Adrenal gland (tissue), 12 donors: ENCODE measurements around the gene MRPS25. TPM values are rescaled to one million over a fixed set of nuclear protein-coding genes. Genes with fewer than 3 reads are reported as not detected.

Source experiments
- DNase-seq, 7 donors: peaks; one replicate each; pipeline ENCODE4 v3.0.0-alpha.2; 2019 to 2020
- H3K27ac ChIP-seq, 5 donors: fragments of 200-600 bp; sonication (generic) in 4 of 5; 1 replicate in 3 of 5; 2 replicates in 2 of 5; pipeline versions ENCODE4 v1.5.1 to v1.8.0; 2016 to 2020; ENCODE audit warnings: mild to moderate bottlenecking in 1 of 5
- H3K27me3 ChIP-seq: fragments of 200-600 bp; 2 replicates; pipeline ENCODE4 v1.8.0; 2021
- H3K36me3 ChIP-seq, 2 donors: fragments of 200-600 bp; replicated peaks in 1 of 2; 1 replicate in 1 of 2; 2 replicates in 1 of 2; pipeline versions ENCODE4 v1.5.1 to v1.8.0; 2018 to 2022
- H3K4me1 ChIP-seq, 2 donors: fragments of 200-600 bp; replicated peaks in 1 of 2; 1 replicate in 1 of 2; 2 replicates in 1 of 2; pipeline versions ENCODE4 v1.5.1 to v1.8.0; 2018 to 2021
- H3K4me3 ChIP-seq, 4 donors: fragments of 200-600 bp; sonication (generic) in 3 of 4; one replicate each; pipeline ENCODE4 v1.5.1; 2016 to 2018
- H3K9me3 ChIP-seq, 3 donors: fragments of 200-600 bp; sonication (generic) in 1 of 3; replicated peaks in 1 of 3; 1 replicate in 2 of 3; 2 replicates in 1 of 3; pipeline versions ENCODE4 v1.5.1 to v1.8.0; 2016 to 2021
- CTCF ChIP-seq, 6 experiments: fragments of 450-650 bp in 4 of 6; fragments of 200-600 bp in 2 of 6; sonication (generic) in 1 of 6; IDR thresholded peaks; 1 replicate in 5 of 6; 2 replicates in 1 of 6; pipeline versions ENCODE4 v1.5.1 to v1.8.0; 2016 to 2021; ENCODE audit warnings: antibody characterized with exemption in 6 of 6, mild to moderate bottlenecking in 2 of 6, moderate library complexity in 1 of 6
- POLR2A ChIP-seq, 2 donors: fragments of 450-650 bp; IDR thresholded peaks; one replicate each; pipeline ENCODE4 v1.6.1; 2017; ENCODE audit warnings: antibody characterized with exemption in 2 of 2, mild to moderate bottlenecking in 2 of 2, moderate library complexity in 1 of 2
- WGBS, 4 donors: extraction: QIAGEN DNeasy Blood & Tissue Kit in 2 of 4; methylation state at CpG; one replicate each; pipeline versions ENCODE4 v1.1.5 to v1.1.7; 2013 to 2017; 5-methylcytosine and 5-hydroxymethylcytosine counted together
- intact Hi-C, 2 donors: fragments of 100-400 bp; cut with DNase I; formaldehyde crosslinking; loops; one replicate each; pipeline versions ENCODE4 v1.14.1 to v1.15.0; 2022 to 2023
- polyA plus RNA-seq, 3 donors: library from polyadenylated mRNA; stranded (reverse); fragments of 200-250 nt in 2 of 3; fragments of 350-450 nt in 1 of 3; fragmentation: Illumina TruSeq in 1 of 3; extraction: RNeasy Lipid Tissue Mini Kit (QIAGEN cat#74804) in 1 of 3; gene quantifications; one replicate each; pipeline ENCODE4 v1.2.3, GENCODE V29; 2013 to 2014
- total RNA-seq, 9 donors: library from RNA; depleted of rRNA in 4 of 9; stranded (reverse); fragments of >200 nt in 4 of 9; fragments of 120-200 nt in 1 of 9; fragmentation: NEBNext Ultra II Directional in 1 of 9; extraction: Animal tissue kit (Norgen Biotek cat#: 25700) in 1 of 9; gene quantifications; one replicate each; pipeline versions ENCODE4 v1.1.0 to v1.2.4, GENCODE V29; 2013 to 2023
- donor health status: healthy with polysubstance abuse.
- donor health status: Bipolar disorder and iron deficiency.
- donor health status: DM: yes; HTN: yes; CAD: no.
- donor health status: DM: no; HTN: no; CAD: no.
- donor health status: DM: no; HTN: no; CAD: no.
- donor health status: DM: yes; HTN: yes; CAD: no.

MRPS25 gene
- total and polyA plus RNA-seq, 12 donors: 12.9 to 145 (median 46.0) TPM

DNA sequence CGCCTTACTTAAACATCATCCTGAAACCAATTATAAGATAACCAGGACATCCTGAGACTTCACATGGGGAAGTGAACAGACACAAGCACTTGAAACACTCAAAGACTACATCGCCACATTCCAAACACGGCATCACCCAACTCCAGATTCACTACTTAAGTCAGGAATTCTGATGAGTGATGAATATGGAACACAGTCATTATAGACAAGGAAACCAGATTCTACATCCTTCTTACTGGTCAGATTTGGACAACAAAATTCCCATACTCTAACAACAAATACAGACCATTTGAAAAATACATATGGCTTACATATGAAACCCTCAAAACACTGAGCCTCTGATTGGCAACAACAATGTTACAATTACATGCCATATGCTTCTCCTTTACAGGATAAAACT, 46.9 kb upstream of the MRPS25 start:
- Histone ChIP-seq H3K4me3 (no peak overlapping the region), H3K9me3 (no peaks in the 10 kb centered on the region), H3K27ac (no peak overlapping the region), H3K36me3 (no peaks in the 10 kb centered on the region), H3K27me3 (no peaks in the 10 kb centered on the region), H3K4me1 (peaks cover 0 to 8% of the 10 kb centered on the region in 2 donors)
- DNase-seq: no peak
- intact Hi-C loops: loop anchor here in 1 of 2 donors (10.0 kb wide), 1 partner anchor 63 kb away; no protein-coding TSS in a partner anchor
- 77 to 90% (median 82%) methylated on average over 3 of the region's 3 CpGs for WGBS, 4 donors
- TF ChIP-seq CTCF (IDR thresholded peaks at IDR 0.05): no peak
- TF ChIP-seq POLR2A (IDR thresholded peaks at IDR 0.05): no peak

DNA sequence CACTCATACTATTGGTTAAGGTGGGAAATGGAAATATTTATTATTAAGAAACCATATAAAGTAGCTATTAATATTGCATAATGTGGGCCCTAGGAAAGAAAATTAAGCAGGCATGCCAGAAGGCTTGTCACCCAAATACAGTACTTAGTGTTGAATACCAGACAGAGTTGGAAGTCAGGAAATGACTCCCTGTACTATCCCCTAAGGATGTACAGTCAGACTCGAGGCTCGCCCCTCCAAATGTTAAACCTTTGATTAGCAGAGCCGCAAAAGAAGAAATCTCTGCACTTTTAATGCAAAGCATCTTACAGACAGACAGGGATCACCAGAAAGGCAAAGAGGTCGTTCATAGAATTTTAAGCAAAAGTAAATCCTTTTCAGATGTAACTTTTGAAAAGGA, 45.1 kb upstream of the MRPS25 start:
- peaks cover 0 to 8% of the 10 kb centered on the region in 2 donors for H3K4me1 ChIP-seq
- WGBS, 4 donors: 78 to 87% (median 82%) methylated on average over 4 of the region's 4 CpGs
- no peak overlapping the region for H3K27ac ChIP-seq
- DNase-seq: no peak
- intact Hi-C loops: loop anchor here in 1 of 2 donors (10.0 kb wide), 1 partner anchor 65 kb away; no protein-coding TSS in a partner anchor
- H3K36me3 ChIP-seq: no peaks in the 10 kb centered on the region
- no peaks in the 10 kb centered on the region for H3K9me3 ChIP-seq
- H3K4me3 ChIP-seq: no peak overlapping the region
- no peak for TF ChIP-seq POLR2A (IDR thresholded peaks at IDR 0.05)
- TF ChIP-seq CTCF (IDR thresholded peaks at IDR 0.05): no peak
- no peaks in the 10 kb centered on the region for H3K27me3 ChIP-seq

DNA sequence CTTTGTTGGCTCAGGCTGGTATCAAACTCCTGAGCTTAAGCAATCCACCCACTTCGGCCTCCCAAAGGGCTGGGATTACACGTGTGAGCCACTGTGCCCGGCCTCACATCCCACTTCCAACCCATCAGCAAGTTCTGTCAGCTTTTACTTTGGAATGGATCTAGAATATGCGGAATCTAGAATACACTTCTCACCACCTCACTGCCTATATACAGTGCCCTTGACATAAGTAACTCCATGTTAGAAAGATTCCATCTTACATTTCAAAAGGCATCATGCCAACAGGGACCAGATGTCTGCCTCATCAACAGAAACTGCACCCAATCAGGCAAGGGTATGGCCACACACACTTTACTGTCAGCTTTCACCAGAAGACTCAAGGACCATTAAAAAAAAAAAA, 43.8 kb upstream of the MRPS25 start:
- WGBS, 4 donors: 74 to 92% (median 89%) methylated on average over 4 of the region's 4 CpGs
- Histone ChIP-seq H3K9me3 (no peaks in the 10 kb centered on the region), H3K27me3 (no peaks in the 10 kb centered on the region), H3K27ac (no peak overlapping the region), H3K36me3 (no peaks in the 10 kb centered on the region), H3K4me3 (no peak overlapping the region), H3K4me1 (peaks cover 0 to 8% of the 10 kb centered on the region in 2 donors)
- intact Hi-C loops: loop anchor here in 1 of 2 donors (10.0 kb wide), 1 partner anchor 296 kb away; no protein-coding TSS in a partner anchor
- no peak for DNase-seq
- no peak for TF ChIP-seq POLR2A (IDR thresholded peaks at IDR 0.05)
- TF ChIP-seq CTCF (IDR thresholded peaks at IDR 0.05): no peak

DNA sequence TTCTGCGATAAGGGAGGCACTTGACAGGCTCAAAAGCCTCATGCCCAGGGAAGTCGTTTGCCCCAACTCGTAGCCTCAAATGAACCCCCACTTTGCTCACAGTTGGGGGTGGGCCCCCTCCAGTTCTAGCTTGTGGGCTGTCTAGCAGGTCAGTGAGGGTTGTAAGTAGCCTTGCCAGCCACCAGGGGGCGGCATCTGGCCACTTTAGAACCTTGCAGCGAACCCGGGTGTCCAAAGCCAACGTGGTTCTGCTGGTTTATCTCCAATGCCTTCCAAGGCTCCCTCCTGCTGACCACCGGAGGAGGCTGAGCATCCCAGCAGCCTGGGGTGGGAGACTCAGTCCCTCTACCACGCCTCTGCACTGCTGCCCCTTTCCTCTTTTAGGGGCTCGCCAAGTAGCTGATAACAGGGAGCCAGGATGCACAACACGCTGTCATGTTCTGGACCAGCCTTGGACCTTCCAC, 43.0 kb upstream of the MRPS25 start:
- Histone ChIP-seq H3K27ac (no peak overlapping the region), H3K4me1 (peaks cover 0 to 8% of the 10 kb centered on the region in 2 donors), H3K36me3 (no peaks in the 10 kb centered on the region), H3K4me3 (no peak overlapping the region), H3K27me3 (no peaks in the 10 kb centered on the region), H3K9me3 (no peaks in the 10 kb centered on the region)
- TF ChIP-seq CTCF (IDR thresholded peaks at IDR 0.05) (peak; percentile 73 to 90 (median 84)), POLR2A (IDR thresholded peaks at IDR 0.05) (no peak)
- intact Hi-C loops: loop anchor here in 1 of 2 donors (10.0 kb wide), 1 partner anchor 297 kb away; no protein-coding TSS in a partner anchor
- 18 to 35% (median 19%) methylated on average over 5 to 11 of the region's 11 CpGs for WGBS, 4 donors
- DNase-seq: peak; percentile 73 to 84 (median 78)
